GM19043 (cell line): ENCODE data around the gene EIF2AK3.
"Not testable (repeated sequence)": the region's sequence is repeated elsewhere in the genome, so short reads cannot be mapped to it uniquely, and the experiment has no call there.

ENCODE experiments used
- ATAC-seq: cut with Tn5 transposase; IDR thresholded peaks from one replicate; pipeline ENCODE4 v1.9.1; 2021; ENCODE audit warnings: low read depth; ENCODE audit not compliant: unreplicated experiment

Gene EIF2AK3

GRCh38 chr2:88599527-88599926, 27.7 kb downstream of the EIF2AK3 start:
- no peak for ATAC-seq

GRCh38 chr2:88597168-88597567, 30.1 kb downstream of the EIF2AK3 start:
- ATAC-seq = no peak

- ATAC-seq = no peak
These were observed 31.0 kb downstream of the EIF2AK3 start for GRCh38 chr2:88596141-88596830.

GRCh38 chr2:88591698-88592097, 35.6 kb downstream of the EIF2AK3 start:
- ATAC-seq = no peak

- no peak for ATAC-seq
These were observed 36.2 kb downstream of the EIF2AK3 start for GRCh38 chr2:88590998-88591613.

- no peak for ATAC-seq
These were observed 41.3 kb downstream of the EIF2AK3 start for GRCh38 chr2:88585969-88586368.

GRCh38 chr2:88582030-88582429, 45.2 kb downstream of the EIF2AK3 start:
- no peak for ATAC-seq

- no peak for ATAC-seq
These were observed 47.2 kb downstream of the EIF2AK3 start for GRCh38 chr2:88580088-88580487.

GRCh38 chr2:88575630-88576029, 51.6 kb downstream of the EIF2AK3 start:
- no peak for ATAC-seq

- no peak for ATAC-seq
These were observed 52.2 kb downstream of the EIF2AK3 start for GRCh38 chr2:88575051-88575450.

- ATAC-seq = no peak
These were observed 52.8 kb downstream of the EIF2AK3 start for GRCh38 chr2:88574445-88574844.

GRCh38 chr2:88568179-88568578, 59.1 kb downstream of the EIF2AK3 start:
- no peak for ATAC-seq

GRCh38 chr2:88564402-88564801, 62.9 kb downstream of the EIF2AK3 start:
- ATAC-seq = no peak

GRCh38 chr2:88563129-88563528, 64.1 kb downstream of the EIF2AK3 start:
- ATAC-seq = no peak

- peak; percentile 68 for ATAC-seq
These were observed 65.4 kb downstream of the EIF2AK3 start for GRCh38 chr2:88561646-88562388.

GRCh38 chr2:88560619-88561307, 66.5 kb downstream of the EIF2AK3 start:
- ATAC-seq = no peak

- no peak for ATAC-seq
These were observed 70.0 kb downstream of the EIF2AK3 start for GRCh38 chr2:88557290-88557689.

- ATAC-seq = no peak
These were observed 71.2 kb downstream of the EIF2AK3 start for GRCh38 chr2:88556026-88556425.

GRCh38 chr2:88554189-88554588, 73.1 kb downstream of the EIF2AK3 start:
- no peak for ATAC-seq

- no peak for ATAC-seq
These were observed 77.5 kb downstream of the EIF2AK3 start for GRCh38 chr2:88549616-88550292.

- not testable (repeated sequence) for ATAC-seq
These were observed 81.0 kb downstream of the EIF2AK3 start for GRCh38 chr2:88546291-88546690.
